UCSD-AML1 (cell line): ENCODE measurements around the gene TPBGL.
A peak's percentile ranks its signal among the peaks of the same experiment; 100 is the strongest.

Experiments
- DNase-seq: peaks from one replicate; lab custom pipeline; 2025; ENCODE audit not compliant: unreplicated experiment; lab: John Stamatoyannopoulos, UW

Gene TPBGL

DNA sequence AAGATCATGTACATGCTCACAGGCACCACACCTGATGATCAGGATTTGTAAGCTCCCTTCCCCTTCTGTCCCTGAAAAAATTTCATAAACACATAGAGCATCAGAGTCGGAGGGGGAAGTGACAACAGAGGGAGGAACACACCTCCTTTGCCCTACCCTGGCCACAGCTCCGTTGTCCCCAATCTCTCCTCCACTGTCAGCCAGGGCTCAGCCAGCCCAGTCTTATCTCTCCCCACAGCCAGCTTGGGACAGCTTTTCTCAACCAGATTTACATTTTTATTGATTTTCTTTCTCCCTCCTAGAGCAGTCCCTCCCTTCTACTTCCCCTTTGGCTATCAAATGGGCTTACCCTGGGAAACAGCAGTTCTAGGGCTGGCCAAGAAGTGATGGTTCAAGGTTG is 32.1 kb upstream of the TPBGL start:
- DNase-seq = no peak

DNA sequence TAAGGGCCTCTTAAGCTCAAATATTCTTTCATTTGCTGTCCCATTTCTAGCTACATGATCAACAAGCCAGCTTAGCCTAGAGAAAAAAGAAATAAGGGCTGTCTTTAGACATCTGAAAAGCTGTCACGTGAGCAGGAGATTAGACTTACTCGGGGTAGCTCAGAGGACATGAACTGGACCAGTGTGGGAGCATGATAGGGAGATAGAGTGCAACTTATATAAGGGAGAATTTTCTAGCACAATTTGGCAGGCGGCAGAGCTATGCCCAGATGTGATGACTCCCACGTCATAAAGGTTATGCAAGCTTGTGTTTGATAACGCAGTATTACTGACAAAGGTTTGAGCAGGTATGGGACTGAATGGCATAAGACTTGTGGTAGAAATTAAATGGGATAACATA is 28.2 kb upstream of the TPBGL start:
- DNase-seq = no peak

DNA sequence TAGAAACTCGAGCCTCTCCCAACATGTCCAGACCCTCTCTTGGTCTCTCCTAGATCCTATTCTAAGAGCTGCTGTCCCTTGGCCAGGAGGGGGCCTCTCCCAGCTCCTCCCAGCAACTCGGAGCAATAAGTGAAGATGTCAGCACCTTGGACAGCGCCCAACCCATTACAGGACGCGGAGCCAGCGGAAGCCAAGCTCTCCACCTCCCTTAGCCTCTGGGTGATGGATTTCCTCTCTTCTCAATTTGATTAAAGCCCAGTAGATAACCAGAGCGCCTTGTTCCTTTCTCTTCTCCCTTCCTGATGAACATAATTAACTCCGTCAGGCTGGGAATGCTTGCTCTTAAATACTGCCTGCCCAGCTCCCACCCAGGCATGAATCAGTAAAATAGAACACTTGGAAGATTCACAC is 26.2 kb upstream of the TPBGL start:
- DNase-seq = peak; percentile 86

- no peak for DNase-seq
Observed at GRCh38 chr11:75214843-75215242, 25.7 kb upstream of the TPBGL start.

DNA sequence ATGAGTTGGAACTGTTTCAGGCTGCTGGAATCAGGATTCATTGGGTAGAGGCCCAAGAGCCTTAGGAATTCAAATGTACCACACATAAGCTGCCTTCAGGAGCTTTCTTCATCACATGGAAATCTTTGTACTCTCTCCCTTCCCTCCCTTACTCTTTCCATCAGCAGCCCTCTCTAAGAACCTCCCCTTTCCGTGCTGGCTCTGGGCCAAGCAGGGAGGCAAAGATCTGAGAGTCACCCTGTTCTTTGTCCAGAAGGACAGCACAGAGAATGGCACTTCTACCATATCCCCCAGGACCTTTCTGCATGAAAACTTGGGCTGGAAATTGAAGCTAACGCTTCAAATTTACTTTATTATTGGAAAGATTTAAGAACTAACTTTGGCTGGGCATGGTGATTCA is 20.7 kb upstream of the TPBGL start:
- DNase-seq = no peak

DNA sequence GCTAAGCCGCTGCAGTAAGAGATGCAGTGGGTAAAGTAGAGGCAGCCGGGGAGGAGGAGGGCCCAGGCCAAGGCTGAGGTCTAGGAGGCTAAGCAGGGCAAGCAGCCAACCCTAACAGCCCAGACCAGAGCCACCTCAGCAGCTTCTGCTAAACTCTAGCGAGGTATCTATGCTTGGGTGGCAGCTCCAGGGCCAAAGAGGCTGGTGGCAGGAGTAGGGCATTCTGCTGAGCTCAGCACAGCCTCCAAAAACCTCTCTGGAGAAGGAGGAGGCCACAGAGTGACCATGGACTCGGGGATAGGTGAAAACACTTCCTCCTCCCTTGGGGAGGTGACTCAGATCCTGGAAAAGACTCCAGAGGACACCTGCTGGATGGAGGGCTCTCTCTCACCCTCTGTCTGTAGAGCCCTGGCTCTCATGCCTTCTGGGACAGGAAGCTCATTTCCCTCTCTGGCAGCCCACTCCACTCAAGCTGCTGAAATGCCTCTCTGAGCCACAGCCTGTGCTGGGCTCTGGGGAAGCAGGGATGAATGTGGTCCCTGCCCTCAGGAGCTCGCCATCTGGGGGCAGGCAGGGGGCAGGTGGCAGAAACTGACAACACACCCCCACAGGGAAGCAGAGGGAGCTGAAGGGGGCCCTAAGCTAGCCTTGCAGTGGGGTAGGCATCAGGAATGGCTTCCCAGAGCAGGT is 16.5 kb upstream of the TPBGL start:
- DNase-seq = no peak

- DNase-seq = no peak
Observed at GRCh38 chr11:75225794-75226193, 14.8 kb upstream of the TPBGL start.

- DNase-seq = no peak
Observed at GRCh38 chr11:75229466-75229865, 11.1 kb upstream of the TPBGL start.

DNA sequence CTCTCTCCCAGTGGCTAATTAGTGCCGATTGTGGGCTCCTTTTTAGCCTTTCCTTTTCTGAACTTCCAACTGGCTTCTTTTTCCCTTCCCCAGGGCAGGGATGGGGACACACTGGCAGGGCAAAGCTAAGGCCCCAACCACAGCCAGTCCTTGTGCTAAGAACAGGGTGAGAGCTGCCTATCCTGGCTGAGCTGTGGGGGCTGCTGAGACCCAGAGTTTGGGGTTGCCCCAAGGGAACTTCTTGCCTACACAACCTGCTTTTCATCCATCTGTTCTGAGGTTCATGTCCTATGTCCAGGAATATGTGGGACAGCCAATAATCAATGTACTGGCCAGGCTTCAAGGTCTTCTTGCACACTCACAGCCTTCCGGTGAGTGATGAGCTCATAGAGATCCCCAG is 10.0 kb upstream of the TPBGL start:
- DNase-seq = no peak

DNA sequence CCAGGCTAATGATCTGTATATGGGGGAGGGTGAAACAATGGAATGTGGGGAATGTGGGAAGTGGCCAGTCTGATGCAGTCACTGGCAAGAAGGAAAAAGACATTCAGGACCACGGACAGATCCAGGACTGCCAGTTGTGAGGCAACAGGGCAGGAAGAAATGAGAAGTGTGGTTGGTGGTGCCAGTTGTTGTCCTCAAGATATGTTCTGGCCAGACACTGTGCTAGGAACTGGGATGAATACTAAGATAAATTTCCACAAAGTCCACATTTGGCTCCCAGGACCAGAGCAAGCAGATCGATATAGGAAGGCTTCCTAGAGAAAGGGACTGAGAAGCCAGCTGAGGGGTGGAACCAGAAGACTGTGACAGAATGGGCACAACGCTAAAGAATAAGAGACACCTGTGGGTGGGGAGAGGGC is 6.8 kb upstream of the TPBGL start:
- no peak for DNase-seq

- no peak for DNase-seq
Observed at GRCh38 chr11:75236062-75236461, 4.5 kb upstream of the TPBGL start.

DNA sequence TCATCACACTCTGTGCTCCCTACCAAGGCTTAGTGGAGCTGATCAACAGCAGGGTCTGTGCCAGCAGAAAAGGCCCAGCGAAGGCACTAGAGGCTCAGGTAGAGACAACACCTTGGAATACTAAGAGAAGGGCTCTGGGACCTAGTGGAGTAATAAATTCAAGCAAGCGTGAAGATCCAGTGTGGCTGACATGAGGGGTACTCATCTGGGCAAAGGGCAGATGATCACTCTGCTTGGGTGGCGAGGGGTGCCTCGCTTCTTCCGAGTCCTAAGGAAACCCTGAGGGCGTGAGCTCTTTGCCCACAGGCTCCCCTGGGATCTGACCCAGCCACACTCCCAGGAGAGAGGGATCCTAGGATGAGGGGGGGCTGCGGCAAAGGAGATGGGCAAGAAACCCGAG is 3.5 kb upstream of the TPBGL start:
- no peak for DNase-seq

DNA sequence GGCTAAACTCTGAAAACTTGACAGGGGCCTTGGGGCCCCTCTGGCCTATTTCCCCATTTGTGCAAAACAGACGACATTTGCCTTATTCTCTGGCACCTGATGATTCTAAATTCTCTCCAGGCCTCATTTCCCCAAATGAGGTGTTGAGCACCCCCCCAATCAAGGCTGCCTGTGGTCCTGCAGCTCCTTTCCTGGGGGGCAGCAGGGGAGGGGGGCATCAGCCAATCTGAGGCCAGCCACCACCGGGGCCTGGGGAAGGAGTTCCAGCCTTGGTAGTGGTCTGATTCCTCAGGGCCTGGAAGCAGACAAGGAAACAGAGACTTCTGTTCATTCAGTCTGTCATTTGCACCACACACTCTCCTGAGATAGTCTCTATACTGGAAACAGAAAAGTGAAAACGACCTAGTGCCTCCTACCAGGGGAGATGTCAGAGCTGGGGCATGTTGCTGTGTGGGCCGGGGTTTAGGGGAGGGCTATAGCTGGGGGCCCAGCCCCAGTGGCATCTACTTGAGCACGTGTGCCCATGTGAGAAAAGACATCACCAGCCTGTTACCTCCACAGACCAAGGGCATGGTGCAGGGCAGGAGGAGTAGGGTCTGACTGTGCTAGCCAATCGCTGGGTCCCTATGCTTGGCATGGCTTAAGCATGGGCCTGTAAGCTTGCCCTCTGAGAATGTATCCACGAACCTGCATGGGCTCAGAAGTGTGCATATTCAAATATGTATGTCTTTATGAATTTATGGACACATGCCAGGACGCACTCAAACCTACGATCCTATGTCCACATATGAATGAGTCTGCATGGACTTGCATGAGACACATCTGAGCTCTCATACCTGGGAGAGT is 1.8 kb upstream of the TPBGL start:
- DNase-seq = no peak

DNA sequence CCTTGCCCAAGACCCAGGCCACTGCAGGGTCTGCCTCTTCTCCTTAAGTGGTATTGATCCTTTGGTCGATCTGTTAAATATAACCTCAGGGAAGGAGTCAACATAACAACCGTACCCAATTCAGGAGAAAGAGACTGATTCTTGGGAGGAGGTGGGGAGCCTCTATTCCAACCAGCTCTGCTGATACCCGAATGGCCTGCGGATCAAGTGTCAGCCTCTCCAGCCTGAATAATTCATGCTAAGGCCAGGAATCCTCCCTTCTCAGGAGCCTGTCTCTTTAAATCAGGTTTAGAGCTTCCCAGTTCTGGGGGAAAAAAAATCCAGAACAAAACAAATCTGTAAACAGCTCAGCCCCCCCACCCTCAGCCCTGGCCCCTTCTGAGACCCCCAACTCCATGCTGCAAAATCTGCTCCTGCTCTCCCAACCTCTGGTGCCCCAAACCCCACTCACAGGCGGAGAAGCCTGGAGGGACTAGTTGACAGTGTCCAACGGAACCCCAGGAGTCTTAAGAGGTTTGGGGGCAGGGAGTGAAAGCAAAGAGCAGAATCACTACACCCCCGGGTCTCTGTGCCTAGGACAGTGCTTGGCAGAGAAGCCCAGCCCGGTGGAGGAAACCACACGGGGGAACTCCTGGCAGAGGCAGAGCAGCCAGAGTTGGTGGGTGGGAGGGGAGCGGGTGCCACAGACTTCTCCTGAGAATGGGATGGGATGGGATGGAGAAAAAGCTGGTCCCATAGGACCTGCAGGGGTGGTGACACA is 863 bp upstream of the TPBGL start:
- no peak for DNase-seq

GRCh38 chr11:75241036-75241905 is 697 bp downstream of the TPBGL start:
- peak; percentile 87 for DNase-seq

GRCh38 chr11:75241906-75242644 is 1.5 kb downstream of the TPBGL start:
- DNase-seq = no peak

GRCh38 chr11:75242722-75243600 is 2.4 kb downstream of the TPBGL start:
- no peak for DNase-seq

GRCh38 chr11:75244052-75244814 is 3.7 kb downstream of the TPBGL start:
- no peak for DNase-seq
